ENCODE results near the gene TJP3.

TJP3 gene

DNA sequence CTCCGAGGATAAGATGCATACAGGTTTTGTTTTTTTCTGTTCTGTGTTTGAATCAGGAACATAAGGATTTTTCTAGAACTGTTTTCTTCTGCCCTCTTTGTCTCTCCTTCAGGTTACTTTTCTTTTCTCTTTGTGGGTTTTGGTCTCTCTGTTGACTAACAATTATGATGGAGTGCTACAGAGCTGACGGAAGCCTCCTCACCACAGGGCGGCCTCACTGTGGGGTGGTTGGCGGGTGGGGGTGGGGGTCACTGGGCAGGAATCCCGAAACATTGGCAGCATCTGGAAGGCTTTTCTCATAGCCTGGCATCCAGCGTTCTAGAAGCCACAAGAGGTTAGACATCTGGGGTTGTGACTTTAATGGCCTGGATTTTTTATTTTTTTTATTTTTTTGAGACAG is 90.0 kb downstream of the TJP3 start:
- ChIA-PET CTCF (interaction anchor here (0.6 kb wide), 1 partner anchor 50 kb away, joined by 6 read pairs; no protein-coding TSS in a partner anchor), POLR2A (ENCODE audit: low non-redundant PET) (no interaction called here)
- no peak overlapping the region for H3K27ac ChIP-seq
- DNase-seq (ENCODE audit: low spot score): no peak
- no peak for TF ChIP-seq CTCF (conservative IDR thresholded peaks at IDR 0.05; ENCODE audit: low read depth)
